HG03095 (cell line): ENCODE data around the gene EEF1AKMT4.
"Not testable (repeated sequence)": the region's sequence is repeated elsewhere in the genome, so short reads cannot be mapped to it uniquely, and the experiment has no call there.

Source experiments
- ATAC-seq: cut with Tn5 transposase; IDR thresholded peaks from one replicate; pipeline ENCODE4 v1.9.1; 2021; ENCODE audit warnings: moderate library complexity; ENCODE audit not compliant: unreplicated experiment

Gene EEF1AKMT4

DNA sequence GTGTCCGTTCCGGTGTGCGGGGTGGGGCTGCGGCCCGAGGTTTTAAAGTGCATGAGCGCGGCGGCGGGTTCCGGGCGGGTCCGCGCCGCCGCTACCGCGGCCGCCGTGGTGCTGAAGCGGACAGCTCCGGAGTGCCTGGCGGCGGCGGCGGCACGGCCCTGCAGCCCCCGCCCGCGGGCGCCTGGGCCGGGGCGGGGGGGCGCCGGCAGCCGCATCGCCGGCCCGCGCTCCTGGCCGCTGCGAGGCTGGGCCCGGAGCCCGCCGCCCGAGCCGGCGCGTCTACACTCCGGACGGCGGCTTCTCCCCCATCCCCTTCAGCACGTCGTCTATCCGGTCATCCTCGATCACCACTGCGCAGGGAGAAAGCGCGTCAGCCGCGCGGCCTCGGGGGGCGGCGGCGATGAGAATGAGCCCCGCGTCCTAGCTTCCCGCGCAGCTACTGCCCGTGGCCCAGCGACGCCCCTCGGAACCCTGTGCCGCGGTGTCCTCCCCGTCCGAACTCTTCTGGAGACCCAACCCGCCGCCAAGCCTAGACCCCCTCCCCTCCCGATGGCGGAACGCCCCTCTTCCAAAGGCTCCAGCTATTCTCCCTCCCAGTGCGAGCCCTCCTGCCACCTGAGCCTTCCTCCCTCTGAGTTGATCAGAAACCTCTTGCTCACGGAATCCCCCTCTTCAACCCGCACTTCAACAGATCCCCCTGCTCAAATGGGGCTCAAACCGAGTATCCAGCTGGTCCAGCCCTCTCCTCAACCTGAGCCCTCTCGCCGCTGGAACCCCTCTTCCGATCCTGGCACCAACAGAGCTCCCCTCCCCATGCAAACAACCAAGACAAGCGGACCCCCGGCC, 10.6 kb downstream of the EEF1AKMT4 start:
- ATAC-seq, result no peak

DNA sequence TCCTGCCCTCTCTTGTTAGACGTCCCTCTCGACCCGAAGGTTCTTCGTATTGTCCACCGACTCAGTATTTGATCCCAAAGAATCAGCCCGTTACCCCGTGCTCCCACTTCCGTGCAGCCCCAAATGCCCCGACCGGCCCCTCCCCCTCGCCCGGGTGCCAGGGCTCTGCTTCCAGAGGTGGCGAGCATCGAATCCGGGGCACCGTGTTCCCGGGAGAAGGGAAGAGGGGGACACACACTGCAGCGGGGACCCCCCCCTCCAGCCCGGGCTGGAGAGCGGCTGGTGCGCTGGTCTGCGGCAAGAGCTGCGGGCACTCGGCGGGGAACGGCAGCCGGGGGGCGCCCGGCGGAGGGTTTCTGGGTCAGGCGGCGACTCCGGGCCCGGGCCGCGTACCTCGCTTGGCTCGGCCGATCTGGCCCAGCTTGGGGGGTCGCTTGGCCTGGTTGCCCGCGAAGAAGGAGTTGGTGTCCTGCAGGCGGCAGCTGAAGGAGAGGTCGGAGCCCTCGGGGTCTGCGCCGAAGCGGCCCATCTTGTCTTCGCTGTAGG, 11.3 kb downstream of the EEF1AKMT4 start:
- no peak for ATAC-seq

DNA sequence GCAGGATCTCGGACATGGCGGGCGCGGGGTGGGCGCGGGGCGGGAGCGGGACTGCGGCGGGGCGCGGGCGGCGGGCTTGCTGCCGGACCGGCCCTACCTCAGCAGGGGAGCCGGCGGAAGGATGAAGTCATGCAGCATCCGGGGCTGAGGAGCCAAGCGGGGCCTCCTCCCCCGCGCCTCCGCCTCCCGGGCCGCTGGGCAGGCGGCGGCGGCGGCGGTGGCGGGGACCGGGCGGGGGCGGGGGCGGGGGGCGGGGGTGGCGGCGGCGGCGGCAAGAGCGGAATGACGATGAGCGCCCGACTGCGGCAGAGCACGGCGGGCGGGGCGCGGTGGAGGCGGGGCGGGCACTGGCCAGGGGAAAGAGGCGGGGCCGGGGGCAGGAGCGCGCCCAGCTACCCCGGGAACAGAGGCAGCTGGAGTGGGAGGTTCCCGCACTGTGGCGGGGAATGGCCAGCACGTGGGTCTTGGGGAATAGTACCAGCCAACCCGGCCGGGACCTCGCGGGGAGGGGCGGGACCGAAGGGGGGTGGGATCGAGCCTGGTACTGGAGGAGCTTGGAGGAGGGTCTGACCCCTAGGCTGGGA, 11.9 kb downstream of the EEF1AKMT4 start, which contains the start of gene CAMK2N2:
TSS of gene CAMK2N2 (minus strand) at position 284 of the 584 bp plus-strand sequence. CDS start at position 16, 268 bp downstream.
- no peak for ATAC-seq

DNA sequence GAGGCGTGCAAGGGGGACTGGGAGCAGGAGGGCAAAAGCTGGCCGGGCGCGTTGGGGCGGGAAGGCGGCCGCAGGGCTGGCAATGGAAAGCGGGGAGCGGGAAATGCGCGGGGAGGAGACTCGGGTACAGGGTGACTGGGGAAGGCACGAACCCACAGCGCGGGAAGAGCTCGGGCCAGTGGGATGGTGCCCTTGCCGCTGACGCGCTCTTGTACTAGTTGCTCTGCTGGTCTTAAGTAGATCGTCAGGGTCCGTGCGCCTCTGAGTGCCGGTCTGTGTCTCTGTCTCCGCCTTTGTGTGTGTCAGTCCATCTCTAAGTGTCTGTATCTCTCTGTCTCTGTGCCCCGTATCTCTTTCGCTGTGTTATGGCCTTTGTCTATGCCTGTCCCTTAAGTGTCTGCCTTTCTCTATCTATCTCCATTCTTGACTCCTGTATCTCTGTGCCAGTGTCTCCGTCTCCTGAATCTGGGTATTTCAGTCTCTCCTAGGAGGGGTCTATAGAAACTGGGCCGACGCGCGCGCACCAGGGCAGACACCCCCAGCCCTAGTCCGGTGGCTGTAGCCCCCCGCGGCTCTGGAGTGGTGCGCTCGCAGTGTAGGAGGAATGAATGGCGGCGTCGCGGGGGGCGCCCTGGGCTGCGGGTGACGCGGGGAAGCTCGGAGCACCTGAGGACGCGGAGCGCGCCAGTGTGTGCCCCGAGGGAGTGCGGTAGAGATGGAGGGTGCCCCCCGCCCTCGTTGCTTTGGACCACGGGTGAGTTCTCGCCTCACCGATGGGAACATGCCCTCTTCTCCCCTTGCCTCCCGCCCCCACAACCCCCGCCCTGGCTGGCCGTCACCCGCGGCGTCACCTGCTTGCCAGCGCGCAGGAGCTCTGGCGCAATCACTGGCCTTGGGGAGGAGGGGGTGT, 12.6 kb downstream of the EEF1AKMT4 start:
- no peak for ATAC-seq

DNA sequence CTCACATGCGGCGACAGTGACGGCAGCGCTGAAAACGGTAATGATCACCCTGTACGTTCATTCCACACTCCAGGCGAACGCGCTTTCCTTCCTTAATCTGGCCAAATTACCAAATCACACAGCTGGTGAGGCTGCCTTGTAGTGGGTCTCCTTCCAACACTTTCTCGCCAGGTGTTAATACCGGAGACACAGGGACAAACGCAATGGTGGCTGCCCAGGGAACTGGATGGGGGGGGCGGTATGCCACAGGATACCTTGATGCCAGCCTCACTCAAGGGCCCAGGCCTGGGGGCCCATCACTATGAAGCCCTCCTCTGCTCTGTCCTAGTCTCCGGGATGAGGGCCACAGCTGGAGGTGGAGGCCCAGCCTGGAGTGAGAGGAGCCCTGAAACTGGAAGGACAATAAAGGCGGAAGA, 13.3 kb downstream of the EEF1AKMT4 start:
- ATAC-seq, result no peak

DNA sequence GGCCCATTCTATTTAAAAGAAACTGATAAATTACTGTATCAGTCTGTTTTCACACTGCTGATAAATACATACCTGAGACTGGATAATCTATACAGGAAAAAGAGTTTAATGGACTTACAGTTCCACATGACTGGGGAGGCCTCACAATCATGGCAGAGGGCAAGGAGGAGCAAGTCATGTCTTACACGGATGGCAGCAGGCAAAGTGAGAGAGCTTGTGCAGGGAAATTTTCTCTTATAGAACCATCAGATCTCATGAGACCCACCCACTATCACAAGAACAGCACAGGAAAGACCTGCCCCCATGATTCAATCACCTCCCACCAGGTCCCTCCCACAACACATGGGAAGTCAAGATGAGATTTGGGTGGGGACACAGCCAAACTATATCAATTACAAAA, 17.8 kb downstream of the EEF1AKMT4 start:
- not testable (repeated sequence) for ATAC-seq

DNA sequence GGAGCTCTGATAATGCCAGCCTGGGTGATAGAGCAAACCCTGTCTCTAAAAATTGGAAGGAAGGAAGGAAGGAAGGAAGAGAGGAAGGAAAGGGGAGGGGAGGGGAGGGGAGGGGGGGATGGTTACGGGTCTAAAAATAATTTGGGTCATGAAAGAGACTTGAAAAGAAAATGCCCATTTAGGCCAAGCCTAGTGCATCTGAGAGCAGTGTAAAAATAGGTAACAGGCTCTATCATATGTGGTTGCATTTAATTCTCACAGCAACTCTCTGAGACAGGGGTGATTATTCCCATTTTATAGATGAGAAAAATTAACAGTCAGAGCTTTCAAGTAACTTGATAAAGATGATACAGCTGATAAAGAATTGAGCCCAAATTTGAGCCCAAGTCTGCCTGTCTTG, 22.8 kb downstream of the EEF1AKMT4 start:
- ATAC-seq, result no peak

DNA sequence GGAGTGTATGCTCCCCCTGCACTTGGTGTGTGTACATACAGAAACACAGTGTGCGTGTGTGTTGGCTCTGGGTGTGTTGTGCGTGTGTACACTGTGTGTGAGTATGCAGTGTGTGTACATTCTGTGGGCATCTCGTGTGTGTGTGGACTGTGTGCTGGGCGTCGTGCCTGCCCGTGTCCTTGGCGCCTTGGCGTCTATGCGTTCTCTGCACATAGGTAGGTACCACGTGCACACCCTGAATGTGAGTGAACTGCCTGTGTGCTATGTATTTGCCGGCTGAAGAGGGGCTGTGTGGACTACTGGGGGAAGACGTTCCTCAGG, 25.9 kb downstream of the EEF1AKMT4 start:
- ATAC-seq, result no peak

DNA sequence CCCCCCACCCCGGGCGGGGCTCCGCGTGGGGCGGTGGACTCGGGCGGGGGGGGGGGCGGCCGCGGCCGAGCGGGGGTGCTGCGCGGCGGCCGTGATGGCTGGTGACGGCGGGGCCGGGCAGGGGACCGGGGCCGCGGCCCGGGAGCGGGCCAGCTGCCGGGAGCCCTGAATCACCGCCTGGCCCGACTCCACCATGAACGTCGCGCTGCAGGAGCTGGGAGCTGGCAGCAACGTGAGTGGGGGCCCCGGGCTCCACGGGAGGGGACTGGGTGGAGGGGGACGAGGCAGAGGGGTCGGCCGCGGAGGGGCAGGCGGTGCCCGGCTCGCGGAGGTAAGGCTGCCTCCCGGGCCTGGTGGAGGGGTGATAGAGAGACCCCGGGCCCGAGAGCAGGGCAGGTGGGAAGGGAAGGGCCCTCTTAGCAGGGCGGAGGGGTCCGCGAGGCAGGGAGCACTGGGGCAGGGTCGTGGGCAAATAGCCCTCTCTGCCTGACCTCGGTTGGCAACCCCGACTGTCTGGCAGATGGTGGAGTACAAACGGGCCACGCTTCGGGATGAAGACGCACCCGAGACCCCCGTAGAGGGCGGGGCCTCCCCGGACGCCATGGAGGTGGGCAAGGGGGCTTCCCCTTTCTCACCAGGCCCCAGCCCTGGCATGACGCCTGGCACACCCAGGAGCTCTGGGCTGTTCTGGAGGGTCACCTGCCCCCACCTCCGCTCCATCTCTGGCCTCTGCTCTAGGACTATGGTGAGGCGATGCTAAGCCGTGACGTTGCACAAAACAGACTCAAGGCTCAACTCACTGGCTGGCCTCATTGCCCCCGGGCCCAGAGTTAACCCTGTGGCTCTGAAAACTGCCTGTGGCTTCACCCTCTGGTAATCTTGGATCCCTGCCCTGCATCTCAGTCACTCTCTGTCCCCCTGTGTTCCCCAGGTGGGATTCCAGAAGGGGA, 26.8 kb downstream of the EEF1AKMT4 start, which contains the start of gene ECE2:
TSS of gene ECE2 (plus strand) at position 62 of the 950 bp plus-strand sequence. CDS start at position 194, 132 bp downstream.
- ATAC-seq, result no peak

DNA sequence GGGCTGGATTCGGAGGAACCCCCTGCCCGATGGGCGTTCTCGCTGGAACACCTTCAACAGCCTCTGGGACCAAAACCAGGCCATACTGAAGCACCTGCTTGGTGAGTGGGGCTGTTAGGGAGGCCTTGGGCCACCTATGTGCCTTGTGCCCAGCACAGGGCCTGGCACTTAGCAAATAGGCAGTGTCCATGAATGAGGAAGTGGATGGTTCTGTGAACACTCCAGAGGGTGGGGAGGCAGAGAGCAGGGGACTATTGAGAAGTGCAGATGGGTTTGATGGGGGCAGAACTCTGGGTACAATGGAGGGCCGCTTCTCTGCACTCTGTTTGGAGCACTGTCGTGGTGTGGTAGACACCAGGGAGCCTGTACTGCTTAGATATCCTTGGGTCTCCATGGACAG, 27.9 kb downstream of the EEF1AKMT4 start:
- no peak for ATAC-seq

DNA sequence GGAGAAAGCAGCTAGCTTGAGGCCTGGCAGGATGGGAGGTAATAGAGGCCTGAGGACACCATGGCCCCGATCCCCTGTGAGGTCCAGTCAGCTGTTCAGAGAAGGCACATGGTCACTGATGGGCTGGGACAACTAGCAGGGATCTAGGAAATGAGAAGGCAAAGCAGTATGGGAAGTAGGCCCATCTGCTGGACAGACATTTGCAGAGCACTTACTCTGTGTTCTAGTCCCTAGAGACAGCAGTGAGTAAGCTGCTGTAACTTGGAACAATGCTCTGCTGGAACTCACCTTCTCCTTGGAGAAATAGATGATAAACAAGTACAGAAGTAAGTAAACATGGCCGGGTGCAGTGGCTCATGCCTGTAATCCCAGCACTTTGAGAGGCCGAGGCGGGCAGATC, 33.5 kb downstream of the EEF1AKMT4 start:
- no peak for ATAC-seq

DNA sequence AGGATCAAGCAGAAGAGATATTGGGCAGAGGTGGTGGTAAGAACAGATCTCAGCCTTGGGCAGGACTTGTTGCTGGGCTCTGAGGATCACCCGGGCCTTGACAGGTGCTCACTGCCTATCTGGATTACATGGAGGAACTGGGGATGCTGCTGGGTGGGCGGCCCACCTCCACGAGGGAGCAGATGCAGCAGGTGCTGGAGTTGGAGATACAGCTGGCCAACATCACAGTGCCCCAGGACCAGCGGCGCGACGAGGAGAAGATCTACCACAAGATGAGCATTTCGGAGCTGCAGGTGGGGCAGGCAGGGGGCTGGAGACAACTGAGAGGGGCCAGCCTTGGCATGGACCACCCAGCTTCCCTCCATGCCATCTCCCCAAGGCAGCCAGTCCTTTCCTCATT, 34.2 kb downstream of the EEF1AKMT4 start:
- ATAC-seq, result no peak

DNA sequence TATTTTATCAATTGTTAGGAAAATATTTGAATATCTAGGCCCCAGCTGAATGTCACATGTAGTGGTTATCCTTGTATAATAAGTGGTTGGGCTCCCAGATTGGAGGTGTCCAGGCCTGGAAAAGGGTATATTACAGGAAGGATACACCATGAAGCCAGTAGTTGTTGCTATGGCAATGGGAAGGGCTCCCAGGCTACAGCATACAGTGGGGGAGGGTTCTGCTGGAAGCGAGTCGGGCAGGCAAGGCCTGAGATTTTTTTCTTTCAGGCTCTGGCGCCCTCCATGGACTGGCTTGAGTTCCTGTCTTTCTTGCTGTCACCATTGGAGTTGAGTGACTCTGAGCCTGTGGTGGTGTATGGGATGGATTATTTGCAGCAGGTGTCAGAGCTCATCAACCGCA, 35.2 kb downstream of the EEF1AKMT4 start:
- no peak for ATAC-seq

DNA sequence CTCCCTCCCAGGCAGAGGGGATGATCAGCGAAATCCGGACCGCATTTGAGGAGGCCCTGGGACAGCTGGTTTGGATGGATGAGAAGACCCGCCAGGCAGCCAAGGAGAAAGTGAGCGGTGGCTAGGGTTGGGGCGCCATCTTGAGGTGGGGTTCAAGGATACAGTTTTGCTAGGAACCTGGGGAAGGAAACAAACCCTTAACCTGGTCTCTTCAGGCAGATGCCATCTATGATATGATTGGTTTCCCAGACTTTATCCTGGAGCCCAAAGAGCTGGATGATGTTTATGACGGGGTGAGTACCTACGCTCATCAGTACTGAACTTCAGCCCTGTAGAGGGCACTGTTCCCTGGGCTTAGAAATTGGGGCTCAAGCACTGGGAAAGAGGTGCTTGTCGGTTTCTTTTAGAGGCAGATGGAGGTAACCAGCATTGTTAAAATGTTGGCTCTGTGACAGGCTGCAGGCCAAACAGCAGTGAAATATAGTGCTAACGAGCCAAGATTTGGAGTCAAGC, 40.0 kb downstream of the EEF1AKMT4 start:
- no peak for ATAC-seq

DNA sequence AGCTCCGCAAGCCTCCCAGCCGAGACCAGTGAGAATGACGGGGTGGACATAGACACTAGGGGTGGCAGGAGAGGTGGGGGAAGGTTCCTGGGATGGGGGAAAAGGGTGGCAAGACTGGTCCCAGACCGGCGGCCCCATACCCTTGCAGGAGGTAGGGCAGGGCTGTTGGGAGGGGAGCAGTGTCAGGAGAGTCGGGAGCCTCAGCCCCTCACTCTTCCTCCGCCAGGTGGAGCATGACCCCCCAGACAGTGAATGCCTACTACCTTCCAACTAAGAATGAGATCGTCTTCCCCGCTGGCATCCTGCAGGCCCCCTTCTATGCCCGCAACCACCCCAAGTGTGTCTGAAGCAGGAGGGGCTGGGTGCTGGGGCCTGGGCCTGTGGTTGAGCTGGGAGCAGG, 40.9 kb downstream of the EEF1AKMT4 start:
- no peak for ATAC-seq

DNA sequence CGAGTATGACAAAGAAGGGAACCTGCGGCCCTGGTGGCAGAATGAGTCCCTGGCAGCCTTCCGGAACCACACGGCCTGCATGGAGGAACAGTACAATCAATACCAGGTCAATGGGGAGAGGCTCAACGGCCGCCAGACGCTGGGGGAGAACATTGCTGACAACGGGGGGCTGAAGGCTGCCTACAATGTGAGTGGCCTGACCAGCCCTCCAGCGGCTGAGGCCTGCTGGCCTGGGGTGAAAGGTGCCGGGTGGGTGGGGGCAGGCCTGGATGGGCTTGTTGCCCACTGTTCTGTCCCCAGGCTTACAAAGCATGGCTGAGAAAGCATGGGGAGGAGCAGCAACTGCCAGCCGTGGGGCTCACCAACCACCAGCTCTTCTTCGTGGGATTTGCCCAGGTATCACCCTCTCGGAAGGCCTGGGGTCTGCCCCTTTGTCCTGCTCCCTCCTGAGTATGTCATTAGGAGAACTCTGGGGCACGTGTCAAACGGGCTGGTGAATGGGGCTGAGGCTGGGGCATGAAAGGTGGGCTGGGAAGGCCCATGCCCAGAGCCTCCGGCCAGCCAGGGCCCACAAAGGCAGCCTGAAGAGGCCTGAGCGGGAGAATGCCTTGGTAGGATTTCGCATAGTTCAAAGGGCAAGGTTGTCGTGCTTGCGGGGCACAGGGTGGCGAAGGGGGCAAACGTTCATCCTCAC, 41.7 kb downstream of the EEF1AKMT4 start:
- ATAC-seq, result no peak

DNA sequence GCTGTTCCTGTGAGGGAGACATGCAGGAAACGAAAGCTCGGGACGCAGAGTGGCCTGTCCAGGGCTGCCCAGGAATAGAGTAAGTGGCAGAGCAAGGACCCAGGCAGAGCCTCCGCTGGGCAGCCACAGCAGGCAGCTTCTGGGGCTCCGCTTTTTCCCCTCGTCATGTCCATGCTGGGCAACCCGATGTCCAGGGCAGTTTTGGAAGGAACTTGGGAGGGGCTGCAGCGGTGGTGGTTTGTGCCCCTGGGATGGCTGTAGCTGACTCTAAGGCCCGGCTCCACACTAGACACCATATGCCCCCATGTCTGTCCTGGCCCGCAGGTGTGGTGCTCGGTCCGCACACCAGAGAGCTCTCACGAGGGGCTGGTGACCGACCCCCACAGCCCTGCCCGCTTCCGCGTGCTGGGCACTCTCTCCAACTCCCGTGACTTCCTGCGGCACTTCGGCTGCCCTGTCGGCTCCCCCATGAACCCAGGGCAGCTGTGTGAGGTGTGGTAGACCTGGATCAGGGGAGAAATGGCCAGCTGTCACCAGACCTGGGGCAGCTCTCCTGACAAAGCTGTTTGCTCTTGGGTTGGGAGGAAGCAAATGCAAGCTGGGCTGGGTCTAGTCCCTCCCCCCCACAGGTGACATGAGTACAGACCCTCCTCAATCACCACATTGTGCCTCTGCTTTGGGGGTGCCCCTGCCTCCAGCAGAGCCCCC, 42.4 kb downstream of the EEF1AKMT4 start:
- no peak for ATAC-seq

DNA sequence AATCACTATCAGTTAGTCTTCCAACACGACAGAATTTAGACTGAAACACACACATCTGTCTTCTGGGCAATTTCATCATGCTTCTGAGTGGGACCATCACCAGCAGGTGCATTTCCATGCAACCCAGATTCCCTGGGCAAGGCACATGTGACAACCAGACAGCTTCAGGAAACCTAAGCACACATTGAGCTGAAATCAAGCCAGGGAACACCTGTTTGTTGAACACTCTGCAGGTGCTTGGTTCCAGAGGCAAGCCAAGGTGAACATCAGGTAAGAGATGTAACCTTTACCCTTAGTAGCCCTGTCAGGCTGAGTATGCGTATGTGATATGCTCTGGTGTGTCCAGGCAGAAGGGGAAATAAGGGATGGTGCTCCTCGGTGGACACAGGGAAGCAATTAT, 46.3 kb downstream of the EEF1AKMT4 start:
- no peak for ATAC-seq

DNA sequence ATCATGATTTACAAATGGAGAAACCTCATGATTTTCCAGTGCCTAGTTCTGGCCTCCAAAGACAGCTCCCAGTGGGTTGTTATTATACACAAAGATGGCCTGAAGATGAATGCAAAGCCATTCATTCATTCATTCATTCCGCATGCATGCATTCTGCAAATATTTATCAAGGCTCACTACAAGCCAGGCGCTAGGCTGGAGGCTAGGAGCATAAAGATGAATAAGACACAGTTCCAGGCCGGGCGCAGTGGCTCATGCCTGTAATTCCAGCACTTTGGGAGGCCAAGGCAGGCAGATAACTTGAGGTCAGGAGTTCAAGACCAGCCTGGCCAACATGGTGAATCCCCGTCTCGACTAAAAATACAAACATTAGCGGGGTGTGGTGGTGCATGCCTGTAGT, 47.1 kb downstream of the EEF1AKMT4 start:
- ATAC-seq, result no peak
